ACHN (cell line): ENCODE results near the gene ATP8A2.
A peak's percentile ranks its signal among the peaks of the same experiment; 100 is the strongest.
"Not testable (repeated sequence)": the region's sequence is repeated elsewhere in the genome, so short reads cannot be mapped to it uniquely, and the experiment has no call there.

ENCODE experiments used
- DNase-seq: peaks from one replicate; pipeline ENCODE4 v3.0.0-alpha.2; 2015
- in situ Hi-C: cut with HindIII; loops from 2 replicates; pipeline ENCODE4 v1.10.0; 2017; ENCODE audit warnings: low sequenced_read_pairs, low pct_ligation_motif_present, low pct_unique_long_range_greater_than_20kb

Gene ATP8A2

DNA sequence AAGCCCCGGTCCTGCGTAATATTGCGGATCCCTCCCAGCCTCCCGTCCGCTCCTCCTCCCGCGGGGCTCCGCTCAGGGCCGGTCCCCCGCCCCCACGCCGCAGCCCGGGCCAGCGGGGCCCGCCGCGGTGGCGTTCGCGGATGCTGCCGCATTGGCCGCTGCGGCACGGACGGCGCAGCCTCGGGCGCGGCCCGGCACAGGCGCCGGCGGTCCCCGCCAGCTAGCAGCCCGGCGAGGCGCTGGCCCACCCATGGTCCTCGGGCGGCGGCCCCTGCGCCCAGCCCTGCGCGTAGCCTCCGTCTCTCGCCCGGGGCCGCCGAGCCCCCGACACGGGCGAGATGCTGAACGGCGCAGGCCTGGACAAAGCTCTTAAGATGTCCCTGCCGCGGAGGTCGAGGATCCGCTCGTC is at the start of gene ATP8A2:
ATP8A2 (plus strand) TSS at position 100 of the 409 bp plus-strand sequence; CDS start at position 339, 239 bp downstream.
- DNase-seq: peak; percentile 3
- in situ Hi-C loops: no loop called here

DNA sequence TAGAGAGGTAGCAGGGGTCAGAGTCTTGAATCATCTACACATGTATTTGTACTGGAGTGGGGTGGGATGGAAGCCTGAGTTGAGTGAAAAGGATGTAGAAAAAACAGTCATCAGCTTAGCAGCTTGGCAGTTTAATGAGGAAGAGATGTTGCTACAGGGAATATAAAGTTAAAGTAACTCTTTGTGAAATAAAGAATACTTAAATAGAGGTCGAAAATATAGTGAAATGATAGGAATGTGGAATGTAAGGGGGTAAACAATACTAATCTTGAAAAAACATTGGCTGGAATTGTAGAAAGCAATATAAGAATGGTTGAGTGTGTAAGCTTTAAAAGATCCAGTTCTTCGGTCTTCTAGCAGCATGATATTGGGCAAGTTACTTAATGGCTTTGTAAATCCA is 47.7 kb upstream of the ATP8A2 start:
- DNase-seq: no peak
- in situ Hi-C loops: no loop called here

DNA sequence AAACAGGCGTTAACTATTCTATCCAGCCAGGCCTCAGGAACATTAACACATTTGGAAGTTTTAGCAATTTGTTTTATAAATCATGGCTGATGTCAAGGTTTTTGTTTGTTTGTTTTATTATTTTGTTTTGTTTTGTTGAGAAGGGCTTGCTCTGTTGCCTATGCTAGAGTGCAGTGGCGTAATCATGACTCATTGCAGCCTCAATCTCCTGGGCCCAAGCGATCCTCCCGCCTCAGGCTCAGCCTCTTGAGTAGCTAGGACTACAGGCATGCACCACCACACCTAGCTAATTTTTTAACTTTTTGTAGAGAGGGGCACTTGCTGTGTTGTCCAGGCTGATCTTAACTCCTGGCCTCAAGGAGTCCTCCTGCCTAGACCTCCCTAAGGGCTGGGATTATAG is 42.1 kb upstream of the ATP8A2 start:
- DNase-seq: no peak
- in situ Hi-C loops: no loop called here

DNA sequence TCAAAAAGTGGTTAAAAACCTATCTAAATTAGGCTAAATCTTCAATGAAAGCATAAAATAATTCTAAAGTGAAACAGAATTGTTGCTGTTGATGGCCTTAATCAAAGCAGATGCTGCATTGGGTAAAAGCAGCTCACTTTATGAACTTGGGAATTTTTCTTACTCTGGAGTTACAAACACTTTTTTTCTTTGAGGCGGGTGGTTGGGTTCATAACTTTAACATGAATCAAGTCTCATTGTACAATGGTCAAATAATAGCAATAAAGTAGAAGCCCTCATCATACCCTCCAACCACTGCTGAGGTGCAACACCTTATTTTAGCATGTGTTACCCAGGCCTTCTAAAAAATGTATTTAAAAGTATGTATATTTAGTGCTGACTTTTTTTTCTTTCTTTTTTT is 41.2 kb upstream of the ATP8A2 start:
- DNase-seq: no peak
- in situ Hi-C loops: no loop called here

DNA sequence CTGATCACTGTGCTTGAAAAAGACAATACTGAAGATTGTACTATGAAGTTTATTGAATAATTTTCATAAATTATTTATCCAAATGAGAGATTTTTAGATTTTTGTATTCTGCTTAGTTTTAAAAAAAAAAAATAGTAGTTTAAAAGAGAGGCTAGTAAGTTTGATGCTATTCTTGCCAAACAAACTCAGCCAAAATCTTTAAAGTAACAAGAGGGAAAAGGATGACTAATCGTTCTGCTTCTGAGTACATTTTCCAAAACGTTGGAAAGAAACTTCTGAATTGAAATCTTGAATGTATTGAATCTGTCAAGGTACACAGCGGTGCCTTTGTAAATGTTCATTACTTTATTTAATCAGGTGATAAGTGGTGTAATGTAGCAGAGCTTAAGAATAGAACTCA is 35.9 kb upstream of the ATP8A2 start:
- DNase-seq: no peak
- in situ Hi-C loops: no loop called here

DNA sequence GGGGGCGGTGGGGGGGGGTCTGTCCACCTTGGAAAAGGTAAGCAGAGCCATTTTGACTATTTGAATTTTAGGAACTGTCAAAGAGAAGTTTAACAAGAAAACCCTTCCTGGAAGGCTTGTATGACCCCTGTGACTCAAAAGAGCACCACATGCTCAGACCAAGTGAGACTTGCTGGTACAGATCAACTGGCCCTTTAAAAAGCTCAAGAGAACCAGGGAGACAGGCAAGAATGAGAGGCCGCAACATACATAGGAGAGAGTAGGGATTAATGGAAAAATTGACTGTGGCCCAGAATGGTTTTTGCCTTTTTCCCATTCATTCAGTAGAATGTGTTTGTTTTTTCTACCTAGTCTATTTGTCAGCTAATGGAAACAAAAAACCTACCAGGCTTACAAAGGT is 26.2 kb upstream of the ATP8A2 start:
- in situ Hi-C loops: no loop called here
- DNase-seq: no peak

DNA sequence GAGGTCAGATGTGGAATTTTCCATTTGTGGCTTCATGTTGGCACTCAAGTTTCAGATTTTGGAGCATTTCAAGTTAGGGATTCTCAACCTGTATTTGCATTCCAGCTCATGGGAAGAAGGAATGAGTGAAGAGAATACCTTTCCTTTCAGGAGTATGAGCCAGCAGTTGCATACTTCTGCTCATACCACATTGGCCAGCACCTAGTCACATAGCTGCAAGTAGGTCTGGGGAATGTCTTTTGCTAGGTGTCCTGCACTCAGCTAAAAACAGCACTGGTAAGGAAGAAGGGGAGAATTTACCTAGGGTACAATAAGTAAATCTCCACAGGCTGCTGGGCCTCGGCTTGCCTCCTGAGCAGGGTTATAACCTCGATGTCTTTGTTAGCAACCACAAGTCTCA is 24.6 kb upstream of the ATP8A2 start:
- no peak for DNase-seq
- in situ Hi-C loops: no loop called here

DNA sequence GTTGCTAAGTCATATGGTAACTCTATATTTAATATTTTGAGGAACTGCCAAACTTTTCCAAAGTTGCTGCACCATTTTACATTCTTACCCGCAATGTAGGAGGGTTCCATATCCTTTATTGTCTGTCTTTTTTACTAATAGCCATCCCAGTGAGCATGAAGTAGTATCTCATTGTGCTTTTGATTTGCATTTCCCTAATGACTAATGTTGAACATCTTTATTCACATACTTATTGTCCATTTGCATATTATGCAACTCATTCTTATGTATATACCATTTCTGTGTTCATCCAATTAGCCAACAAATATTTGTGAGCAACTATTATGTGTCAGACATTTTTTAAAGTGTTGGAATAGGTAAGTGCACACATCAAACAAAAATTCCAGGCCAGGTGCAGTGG is 20.4 kb upstream of the ATP8A2 start:
- no peak for DNase-seq
- in situ Hi-C loops: no loop called here

DNA sequence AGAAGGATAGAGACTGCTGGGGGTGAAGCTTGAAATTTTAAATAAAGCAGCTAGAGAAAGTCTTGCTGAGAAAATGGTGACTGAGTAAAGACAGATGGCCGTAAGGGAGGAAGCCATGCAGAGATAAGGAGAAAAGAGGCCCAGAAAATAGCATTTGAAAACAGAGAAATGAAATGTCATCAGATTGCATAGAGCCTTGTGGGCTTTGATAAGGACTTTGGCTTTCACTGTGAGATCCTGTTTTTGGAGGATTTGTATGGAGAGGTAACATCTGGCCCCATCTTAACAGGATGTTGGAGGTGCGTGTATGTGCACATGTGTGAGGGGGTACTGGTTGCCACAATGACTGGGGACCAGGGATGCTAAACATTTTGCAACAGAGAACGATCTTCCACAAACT is 19.5 kb upstream of the ATP8A2 start:
- in situ Hi-C loops: no loop called here

DNA sequence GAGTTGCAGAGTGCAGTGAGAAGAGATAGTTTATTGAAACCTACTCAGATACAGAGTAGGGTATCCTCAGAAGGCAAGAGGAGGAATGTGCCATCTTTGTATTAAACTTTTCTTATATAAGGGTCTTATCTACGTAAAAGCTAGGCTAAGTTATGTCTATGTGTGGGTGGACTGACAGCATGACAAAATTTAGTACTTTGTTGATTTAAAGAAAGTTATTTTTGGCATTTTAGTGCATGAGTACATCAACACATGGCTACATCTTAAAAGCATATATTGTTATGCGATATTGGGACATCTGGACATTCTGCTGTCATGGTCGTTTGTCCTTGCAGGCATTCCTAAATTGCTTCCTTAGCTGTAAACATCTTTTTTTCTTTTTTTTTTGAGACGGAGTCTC is 19.0 kb upstream of the ATP8A2 start:
- DNase-seq: no peak
- in situ Hi-C loops: no loop called here

More for the DNA sequence above, 19.5 kb upstream of the ATP8A2 start:
- DNase-seq: no peak

DNA sequence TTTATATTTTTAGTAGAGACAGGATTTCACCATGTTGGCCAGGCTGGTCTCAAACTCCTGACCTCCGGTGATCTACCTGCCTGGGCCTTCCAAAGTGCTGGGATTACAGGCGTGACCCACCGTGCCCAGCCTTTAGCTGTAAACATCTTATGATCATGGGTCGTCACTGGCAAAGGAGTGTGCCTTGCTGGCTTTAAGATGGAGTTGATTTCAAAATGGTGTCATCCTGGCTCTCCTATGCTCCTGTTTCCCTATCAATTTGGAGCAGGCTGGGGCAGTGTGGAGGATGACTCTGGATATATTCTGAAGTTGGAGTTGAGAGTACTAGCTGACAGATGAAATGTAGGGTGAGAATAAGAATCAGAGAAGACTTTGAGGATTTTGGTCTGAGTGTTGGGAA is 18.4 kb upstream of the ATP8A2 start:
- no peak for DNase-seq
- in situ Hi-C loops: no loop called here

DNA sequence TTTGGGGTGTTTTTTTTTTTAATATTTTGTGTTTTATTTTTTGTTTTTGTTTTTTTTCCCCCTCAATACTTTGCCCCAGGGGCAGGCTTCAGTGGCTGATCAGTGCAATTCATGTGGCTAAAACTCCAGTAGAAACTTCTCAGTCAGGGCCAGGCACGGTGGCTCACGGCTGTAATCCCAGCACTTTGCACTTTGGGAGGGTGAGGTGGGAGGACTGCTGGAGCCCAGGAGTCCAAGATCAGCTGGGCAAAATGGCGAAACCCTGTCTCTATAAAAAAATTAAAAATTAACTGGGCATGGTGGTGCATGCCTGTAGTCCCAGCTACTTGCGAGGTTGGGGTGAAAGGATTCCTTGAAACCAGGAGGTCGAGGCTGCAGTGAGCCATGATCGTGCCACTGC is 17.4 kb upstream of the ATP8A2 start:
- DNase-seq: no peak
- in situ Hi-C loops: no loop called here

DNA sequence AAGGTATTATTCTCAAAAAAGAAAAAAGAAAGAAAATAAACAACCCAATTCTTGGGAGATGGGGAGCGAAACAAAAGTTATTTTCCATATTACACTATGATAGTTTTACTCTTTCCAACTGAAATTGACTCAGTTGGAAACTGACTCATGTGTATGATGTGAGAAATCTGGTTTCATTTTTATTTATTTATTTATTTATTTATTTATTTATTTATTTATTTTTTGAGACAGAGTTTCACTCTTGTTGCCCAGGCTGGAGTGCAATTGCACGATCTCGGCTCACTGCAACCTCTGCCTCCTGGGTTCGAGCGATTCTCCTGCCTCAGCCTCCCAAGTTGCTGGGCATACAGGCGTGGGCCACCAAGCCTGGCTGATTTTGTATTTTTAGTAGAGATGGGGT is 11.3 kb upstream of the ATP8A2 start:
- DNase-seq, in situ Hi-C loops: not testable (repeated sequence)

DNA sequence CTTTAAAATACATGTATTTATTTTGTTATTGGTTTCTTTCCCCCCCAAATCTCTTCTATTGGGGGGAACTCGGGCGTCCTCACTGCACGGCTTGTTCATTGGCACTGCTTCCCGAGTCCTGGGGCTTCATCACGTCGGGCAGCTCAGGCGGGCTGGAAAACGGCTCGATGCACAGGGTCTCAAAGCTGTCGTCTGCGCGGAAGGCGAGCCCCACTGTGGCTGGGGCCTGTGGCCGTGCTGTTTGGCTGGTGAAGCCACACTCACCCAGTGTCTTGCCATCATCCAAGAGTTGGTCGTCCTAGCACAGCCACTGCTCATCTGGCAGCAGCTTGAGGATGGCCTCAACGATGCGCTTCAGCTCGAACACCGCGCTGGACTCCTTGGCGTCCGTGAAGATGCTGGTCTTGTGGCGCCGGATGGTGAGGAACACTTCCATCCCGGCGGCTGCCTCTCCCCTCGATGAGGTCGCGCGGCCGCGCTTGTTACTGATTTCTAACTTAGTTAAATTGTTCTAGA is 6.0 kb upstream of the ATP8A2 start:
- in situ Hi-C loops: no loop called here
- no peak for DNase-seq

DNA sequence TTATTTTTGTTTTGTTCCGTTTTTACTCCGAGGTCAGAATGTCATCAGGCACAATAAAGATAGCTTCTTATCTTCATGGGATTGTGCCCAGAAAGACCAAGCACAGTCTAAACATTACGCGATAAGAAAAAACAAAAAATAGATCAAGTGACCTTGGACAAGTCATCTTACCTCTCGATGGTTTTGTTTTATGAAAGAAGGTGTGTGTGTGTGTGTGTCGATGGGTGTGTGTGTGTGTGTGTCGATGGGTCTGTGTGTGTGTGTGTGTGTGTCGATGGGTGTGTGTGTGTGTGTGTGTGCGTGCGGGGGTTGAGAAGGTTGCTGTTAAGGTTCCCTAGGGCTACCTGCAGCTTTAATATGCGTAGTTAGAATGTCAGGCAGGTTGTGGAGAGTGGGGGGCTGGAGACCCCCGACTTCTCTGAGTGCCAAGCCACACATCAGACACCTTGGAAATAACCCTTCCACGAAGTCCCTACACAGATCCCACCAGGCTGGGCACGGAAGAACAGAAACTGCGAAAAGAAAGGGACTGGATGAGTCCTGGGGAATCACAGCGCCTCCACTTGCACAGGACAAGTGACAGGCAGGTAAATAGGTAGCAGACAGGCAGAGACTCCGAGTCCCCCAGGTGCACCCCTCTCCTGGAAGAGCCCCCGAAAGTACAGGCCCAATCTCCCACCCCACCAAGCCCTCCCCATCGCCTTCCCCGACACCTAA is 458 bp upstream of the ATP8A2 start:
- in situ Hi-C loops: no loop called here
- no peak for DNase-seq

DNA sequence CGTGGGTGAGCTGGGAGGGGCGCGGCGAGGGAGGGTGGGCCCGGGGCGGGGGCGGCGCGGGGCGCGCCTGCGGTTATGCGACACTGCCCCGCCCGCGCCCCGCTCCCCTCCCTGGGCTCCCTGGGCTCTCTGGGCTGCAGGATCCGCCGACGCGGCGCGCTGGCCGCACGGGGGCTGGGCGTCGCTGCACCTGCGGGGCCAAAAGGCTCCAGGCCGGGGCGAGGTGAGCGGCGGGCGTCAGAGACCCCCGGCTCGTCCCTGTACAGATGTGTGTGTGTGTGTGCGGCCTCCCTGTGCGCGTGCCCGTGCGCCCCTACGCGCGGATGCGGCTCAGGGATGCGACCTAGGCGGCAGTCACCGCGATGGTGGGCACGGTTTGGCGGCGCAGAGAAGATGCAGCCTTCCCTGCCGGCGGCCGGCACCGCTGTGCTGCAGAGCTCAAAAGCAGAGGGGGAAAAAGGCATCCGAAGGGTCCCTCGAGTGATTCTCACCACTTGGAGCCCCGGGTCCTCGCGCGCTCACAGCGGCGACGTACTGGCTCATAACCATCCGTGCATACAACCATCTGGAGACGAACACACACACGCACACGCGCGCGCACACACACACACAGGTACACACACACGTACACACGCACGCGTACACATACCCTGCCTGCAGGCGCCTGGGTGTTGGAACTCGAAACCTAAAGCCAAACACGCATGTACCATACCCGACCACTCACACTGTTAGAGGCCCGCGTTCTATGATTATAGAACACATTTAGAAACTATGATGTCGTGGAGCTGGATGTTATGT is 709 bp downstream of the ATP8A2 start:
- in situ Hi-C loops: no loop called here

DNA sequence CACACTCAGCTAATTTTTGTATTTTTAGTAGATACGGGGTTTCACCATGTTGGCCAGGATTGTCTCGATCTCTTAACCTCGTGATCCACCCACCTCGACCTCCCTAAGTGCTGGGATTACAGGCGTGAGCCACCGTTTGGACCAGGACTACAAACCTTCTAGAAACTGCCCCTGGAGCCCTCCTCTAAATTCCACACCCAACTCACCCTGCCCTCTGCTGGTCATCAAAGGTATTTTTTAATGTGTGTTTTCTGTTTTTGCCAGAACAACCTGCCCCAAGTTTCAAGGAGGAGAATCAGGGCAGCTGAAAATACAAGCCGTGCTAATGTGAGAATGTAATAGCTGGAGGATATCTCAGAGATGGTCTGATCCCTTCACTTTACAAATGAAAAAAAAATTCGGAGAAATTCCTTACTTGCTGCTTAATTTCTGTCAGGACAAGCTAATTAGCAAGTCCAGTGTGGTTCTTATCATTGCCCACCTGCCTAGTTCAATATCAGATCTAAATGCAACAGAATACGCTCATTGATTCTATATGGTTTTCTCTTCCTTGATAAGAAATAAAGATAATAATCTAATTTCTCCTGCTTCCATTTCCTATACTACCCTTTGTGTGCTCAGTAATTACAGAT is 4.1 kb downstream of the ATP8A2 start:
- peak; percentile 48 for DNase-seq
- in situ Hi-C loops: no loop called here

More for the DNA sequence above, 709 bp downstream of the ATP8A2 start:
- DNase-seq: no peak

DNA sequence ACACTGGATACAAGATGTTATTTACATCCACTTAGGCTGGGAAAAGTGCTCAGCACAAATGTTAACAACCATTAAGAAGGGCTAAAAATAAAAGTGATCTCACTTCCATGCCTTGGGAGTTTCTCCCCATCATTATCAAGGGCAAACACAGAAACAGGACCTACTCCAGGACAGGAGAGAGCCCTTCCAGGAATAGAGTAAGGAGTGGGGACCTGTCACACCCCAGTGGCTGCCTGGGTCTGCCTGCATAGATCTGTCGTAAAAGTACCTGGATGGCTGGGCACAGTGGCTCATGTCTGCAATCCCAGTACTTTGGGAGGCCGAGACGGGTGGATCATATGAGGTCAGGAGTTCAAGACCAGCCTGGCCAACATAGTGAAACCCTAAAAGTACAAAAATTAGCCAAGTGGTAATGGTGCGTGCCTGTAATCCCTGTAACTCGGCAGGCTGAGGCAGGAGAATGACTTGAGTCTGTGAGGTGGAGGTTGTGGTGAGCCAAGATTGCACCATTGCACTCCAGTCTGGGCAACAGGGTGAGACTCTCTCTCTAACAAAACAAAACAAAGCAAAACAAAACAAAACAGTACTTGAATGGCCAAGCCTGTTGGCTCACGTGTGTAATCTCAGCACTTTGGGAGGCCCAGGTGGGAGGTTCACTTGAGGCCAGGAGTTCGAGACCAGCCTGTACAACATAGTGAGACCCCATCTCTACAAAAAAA is 5.6 kb downstream of the ATP8A2 start:
- in situ Hi-C loops: no loop called here
- DNase-seq: no peak

DNA sequence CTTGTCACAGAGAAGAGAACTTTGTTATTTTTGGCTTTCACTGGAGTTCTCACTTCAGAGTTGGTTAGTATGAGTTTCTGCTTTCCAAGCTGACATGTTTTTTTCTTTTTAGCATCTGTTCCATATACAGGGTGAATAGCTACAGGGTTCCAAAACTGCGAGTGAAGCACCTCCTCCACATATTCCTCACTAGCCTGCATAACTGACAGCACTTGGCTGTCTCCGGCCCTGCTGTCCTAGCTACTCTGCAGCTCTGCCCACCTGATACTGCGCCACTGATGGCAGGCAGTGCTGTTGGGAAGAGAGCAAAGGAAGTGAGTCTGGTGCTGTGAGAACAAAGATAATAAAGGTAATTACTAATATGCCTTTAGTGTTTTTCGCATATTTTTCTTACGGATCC is 6.8 kb downstream of the ATP8A2 start:
- no peak for DNase-seq
- in situ Hi-C loops: no loop called here
